Activated naive CD4-positive, alpha-beta T cell treated with anti-CD3 and anti-CD28 coated beads, Interleukin-2, amount 50 U/mL, for 16 hours (primary cell): ENCODE results near the gene ZEB1.
"Not testable (repeated sequence)": the region's sequence is repeated elsewhere in the genome, so short reads cannot be mapped to it uniquely, and the experiment has no call there.

Experiments
- DNase-seq: peaks from one replicate; pipeline ENCODE4 v3.0.0-alpha.2; 2020

The ZEB1 gene

DNA sequence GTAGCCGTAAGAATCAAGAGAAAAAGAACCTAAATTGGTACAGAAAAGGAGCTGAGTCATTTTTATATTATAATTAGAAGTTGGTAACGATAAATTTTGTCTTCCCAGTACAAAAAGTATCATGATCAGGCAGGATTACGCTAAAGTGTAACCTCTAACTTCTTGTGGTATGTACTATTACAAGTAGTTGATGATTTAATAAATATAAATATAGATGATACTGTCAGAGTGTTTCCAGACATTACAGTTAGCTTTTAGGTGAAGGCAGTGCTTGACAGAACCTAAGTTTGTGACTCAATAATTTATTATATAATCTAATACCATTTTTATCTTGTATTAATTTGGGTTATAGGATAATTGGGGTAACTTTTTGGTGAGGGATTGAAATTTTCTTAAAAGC is 53.4 kb downstream of the ZEB1 start:
- no peak for DNase-seq

DNA sequence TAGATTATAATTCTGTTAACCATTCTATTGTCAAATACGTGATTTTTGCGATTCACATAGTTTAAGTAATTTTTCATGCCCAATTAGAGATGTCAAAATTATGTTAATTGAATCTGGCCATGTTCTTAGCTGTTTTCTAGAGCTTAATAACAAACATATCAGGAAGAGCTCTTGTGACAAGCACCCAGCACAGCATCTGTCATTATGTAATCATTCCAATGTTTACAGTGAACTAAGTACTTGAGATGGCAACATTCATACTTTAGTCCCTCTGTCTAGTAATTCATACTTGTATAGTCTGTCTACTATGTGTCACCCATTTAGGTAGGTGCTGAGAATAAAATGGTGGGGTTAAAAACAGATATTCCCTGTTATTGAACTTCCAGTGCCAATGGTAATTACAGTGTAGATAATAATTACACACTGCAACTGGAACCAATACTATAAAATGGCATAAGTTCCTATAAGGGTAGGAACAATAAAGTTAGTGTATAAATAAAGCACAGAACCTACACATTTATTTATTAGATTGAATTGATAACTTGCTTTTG is 55.2 kb downstream of the ZEB1 start:
- no peak for DNase-seq

DNA sequence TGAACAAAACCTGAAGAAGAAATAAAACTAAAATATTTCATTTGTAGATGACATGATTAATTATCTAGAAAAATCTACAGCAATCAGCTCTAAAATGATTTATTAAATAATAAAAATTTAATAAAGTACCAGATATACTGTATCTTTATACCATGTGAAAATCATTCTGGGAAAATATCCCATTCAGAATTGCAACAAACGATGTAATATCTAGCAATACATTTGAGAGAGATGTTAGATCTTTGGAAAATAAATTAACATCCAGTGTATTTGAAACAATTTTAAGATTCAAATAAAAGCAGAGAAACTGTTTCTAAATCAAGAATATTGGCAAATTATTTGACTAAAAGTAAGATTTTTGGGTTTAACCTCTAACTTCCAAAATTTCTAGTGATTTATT is 62.2 kb downstream of the ZEB1 start:
- DNase-seq, result no peak

DNA sequence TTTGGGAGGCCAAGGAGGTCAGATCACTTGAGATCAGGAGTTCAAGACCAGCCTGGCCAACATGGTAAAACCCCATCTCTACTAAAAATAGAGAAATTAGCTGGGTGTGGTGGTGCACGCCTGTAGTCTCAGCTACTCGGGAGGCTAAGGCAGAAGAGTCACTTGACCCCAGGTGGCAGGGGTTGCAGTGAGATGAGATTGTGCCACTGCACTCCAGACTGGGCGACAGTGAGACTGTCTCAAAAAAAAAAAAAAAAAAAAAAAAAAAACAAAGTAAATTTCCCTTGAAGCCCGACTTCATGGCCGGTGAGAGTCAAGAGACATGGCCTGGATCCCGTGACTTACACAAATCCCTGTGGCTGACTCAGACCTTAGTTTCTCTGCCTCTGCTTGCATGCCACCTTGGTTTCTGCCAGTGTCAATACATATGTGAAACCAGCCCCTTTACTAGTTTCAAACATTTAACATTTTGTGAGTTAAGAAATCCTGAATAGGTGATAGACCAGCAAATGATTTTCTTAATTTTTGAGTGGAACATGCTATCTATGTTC is 62.8 kb downstream of the ZEB1 start:
- no peak for DNase-seq

DNA sequence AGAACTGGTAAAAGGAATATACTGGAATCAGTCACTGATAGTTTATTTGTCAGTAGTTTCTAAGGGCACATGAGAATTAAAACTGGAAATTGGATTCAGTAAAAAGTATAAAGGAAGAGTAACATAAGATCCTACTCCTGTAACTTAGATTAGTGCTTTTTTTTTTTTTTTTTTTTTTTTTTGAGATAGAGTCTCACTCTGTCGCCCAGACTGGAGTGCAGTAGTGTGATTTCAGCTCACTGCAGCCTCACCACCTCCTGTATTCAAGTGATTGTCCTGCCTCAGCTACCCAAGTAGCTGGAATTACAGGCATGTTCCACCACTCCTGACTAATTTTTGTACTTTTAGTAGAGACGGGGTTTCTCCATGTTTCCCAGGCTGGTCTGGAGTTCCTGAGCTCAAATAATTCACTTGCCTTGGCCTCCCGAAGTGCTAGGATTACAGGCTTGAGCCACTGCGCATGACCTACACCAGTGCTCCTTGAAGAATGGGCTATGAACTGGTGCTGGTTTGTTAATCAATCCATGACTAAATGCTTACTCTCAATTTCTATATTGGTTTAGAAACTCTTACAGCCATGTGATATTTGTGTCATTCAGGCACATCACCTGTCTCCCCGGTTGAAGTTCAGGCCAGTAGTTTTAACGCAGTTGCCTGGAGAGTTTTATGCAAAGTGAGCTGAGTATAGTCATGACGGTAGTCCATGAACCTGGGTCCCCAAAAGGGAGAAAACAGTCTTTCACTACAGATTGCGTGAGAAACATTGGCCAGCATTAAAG is 65.0 kb downstream of the ZEB1 start:
- no peak for DNase-seq

DNA sequence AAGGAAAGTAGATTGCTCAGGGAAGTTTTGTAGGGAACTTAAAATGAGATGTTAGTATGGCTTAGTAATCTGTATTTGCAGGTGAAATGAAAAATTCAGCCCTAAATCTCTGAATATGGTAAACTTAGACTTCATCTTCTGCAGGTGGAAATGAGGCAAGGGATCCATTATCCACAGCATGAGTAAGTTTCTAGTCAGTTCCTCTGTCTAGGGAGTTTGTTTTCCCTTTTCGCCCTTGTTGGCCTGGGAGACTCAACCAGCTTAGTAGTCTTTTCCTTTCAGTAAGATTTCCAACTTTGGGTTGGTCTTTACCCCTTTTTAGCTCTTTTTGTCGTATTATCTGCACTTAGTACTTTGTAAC is 65.6 kb downstream of the ZEB1 start:
- no peak for DNase-seq

DNA sequence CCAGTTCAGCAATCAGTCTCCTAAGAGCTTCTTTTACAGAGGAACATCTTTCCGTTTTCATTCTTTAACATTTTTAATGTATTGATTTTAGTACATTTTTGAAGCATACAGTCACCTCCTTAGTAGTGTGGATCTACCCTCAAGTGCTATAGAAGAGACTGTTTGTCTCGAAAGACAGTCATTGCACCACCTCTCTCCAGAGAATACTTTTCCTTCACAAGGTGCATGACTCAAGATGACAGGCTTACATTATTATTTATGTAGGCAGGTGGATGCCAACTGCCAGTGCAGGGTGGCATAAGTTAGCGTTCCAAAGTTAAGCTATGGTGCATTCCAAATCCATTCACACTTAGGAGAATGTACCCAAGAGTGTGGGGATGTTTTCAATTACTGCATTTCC is 71.8 kb downstream of the ZEB1 start:
- no peak for DNase-seq

DNA sequence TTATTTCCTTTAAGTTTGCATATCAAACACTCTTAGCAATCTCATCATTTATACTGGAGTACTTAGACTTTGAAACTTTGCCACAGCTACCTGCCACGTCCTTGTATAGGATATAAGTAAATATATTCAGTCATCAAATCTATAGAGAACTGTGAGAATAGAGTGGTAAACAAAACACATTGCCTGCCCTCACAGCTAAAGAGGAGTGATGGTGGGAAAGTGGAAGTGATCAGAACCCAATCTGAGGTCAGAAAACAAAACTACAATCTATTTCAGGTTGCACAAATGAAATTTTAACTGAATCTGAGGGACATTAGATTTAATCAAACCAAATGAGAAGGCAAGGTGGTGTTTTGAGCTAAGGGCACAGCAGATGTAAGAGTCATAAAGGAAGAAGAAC is 74.8 kb downstream of the ZEB1 start:
- DNase-seq, result no peak

DNA sequence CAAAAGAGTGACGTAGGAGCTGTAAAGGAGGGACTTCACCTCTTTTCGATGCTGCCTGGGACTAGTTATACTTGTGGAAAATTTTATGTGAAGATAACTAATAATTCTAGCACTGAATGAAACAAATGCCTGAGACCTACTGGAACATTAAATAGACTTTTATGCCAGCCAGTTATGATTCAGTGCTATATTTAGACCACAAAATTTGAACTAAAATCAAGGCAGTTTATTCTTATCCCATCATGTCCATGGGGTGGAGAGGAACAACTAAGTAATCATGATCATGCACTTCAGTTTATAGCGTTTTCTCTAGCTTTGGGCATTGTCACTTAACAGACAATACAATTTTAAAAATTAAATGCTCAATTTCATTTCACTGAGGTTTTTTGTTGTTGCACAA is 76.7 kb downstream of the ZEB1 start:
- no peak for DNase-seq

DNA sequence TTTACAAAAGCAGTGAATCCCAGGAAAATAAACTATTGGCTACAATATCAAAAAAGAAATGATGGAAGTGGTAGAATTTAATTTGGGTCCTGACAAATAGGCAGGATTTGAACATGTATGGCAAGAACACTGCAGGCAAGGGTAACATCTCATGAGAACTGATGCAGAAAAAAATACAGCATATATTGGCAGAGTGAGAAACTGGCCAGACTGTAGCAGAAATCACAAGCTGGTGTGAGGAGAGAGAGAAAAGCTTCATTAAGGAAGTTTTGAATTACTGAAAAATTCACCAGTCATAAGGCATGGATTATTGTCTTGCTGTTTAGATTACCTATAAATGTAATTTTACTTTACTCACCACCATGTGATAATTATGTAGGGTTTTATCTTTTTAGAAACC is 77.4 kb downstream of the ZEB1 start:
- no peak for DNase-seq

DNA sequence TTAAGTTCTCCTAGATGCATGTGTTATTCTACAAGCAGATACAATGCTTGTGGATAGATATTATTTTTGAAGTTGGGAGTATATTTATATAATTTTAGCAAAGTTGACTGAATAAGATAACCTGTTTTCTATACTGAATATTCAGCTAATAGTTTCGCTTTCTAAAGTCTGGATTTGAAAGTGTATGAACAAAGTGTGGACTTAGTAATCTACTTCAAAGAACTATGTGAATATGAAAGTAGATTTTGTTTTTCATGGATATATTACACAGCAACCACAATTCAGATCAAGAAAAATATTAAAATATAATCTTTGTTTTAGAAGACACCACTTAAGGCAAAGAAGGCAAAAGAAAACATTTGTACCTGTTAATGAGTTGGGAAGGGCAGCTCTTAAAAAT is 78.8 kb downstream of the ZEB1 start:
- no peak for DNase-seq

DNA sequence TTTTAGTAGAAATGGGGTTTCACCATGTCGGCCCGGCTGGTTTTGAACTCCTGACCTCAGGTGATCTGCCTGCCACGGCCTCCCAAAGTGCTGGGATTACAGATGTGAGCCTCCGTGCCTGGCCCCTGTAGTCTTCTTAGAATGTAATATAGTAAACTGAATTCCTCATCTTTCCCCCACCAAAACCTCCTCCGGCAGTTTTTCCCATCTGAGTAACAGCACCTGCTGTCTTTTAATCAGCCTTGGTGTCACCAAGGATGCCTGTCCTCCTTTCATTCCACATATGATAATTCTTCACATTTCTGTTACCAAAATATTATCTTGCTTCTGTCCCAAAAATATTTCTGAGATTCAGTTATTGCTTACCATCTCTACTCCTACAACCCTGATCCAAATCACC is 80.2 kb downstream of the ZEB1 start:
- DNase-seq, result no peak

DNA sequence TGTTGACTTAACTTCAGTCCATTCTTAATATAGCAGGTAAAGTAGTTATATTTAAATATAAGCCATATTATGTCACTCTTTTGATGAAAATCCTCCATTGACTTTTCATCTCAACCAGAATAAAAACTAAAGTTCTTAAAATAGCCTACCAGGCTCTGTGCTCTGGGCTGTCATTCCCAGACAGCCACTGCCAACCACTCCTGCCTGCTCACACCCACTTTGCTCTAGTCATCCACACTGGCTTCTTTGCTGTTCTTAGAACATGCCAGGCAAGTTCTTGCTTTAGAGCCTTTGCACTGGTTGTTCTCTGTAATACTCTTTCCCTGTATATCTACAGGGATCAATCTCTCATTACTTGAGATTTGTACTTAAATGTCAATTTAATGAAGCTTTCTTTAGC is 80.6 kb downstream of the ZEB1 start:
- DNase-seq, result no peak

DNA sequence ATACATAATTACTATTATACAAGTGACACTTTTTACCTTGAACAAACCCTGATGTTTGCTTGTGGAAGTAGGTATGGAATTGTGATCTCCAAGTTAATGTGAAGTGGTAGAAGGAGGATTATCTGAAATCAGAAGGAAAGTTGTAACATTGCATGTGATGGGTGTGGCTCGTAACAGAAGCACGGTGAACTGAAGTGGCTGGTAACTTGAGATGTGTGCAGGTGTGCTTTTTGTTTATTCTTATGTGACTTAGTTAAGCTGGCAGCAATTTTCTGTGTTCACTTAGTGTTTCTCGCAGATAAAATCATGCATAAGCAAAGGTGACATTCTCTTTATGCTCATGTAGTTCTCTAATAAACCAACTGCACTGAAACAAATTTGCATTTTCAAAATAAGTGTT is 82.3 kb downstream of the ZEB1 start:
- no peak for DNase-seq

DNA sequence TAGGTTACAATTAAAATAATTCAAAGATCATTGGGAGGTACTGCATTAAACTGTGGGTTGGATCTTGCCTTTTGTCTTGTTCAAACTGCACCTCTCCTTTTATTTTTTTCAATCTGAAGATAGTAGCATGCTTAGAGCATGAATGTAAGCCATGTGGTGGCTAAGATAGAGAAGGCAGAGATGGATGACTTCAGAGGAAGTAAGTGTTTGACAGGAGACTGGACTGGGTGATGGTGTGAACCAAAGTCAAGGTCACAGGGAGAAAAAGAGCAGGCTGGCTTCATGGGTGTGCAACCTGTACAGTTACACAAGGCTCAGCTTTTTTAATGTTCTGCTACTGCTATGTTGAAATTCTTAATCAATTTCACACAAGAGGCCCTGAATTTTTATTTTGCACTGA is 85.6 kb downstream of the ZEB1 start:
- no peak for DNase-seq

DNA sequence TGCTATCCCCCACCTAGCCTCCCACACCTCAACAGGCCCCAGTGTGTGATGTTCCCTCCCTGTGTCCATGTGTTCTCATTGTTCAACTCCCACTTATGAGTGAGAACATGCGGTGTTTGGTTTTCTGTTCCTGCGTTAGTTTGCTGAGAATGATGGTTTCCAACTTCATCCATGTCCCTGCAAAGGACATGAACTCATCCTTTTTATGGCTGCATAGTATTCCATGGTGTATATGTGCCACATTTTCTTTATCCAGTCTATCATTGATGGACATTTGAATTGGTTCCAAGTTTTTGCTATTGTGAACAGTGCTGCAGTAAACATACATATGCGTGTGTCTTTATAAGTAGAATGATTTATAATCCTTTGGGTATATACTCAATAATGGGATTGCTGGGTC is 86.8 kb downstream of the ZEB1 start:
- DNase-seq, result not testable (repeated sequence)

DNA sequence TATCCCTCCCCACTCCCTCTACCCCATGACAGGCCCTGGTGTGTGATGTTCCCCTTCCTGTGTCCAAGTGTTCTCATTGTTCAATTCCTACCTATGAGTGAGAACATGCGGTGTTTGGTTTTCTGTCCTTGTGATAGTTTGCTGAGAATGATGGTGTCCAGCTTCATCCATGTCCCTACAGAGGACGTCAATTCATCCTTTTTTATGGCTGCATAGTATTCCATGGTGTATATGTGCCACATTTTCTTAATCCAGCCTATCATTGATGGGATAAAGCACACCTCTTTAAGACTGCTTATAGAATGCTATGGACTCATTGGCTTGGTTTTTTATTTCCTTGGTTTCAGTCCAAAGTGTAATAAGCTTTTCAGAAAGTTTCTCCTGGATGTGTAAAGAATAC is 93.4 kb downstream of the ZEB1 start:
- DNase-seq, result not testable (repeated sequence)

DNA sequence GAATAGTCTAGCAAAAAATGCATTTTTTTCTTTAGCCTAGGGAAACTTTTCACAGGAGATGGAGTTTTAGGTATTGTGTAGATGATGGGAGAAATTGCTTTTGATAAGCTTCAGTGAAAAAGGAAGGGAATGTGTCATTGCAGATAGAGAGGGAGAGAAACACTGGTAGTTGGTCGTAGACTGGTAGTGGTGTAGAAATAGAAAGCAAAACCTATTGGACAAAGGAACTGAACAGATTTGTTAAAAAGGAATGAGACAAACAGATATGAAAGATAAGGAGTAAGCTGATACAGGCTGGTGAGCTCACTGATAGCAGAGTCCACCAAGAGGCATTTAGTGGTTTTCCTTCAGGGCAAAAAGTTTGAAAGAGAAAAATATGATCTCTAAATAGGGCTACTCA is 94.3 kb downstream of the ZEB1 start:
- no peak for DNase-seq

DNA sequence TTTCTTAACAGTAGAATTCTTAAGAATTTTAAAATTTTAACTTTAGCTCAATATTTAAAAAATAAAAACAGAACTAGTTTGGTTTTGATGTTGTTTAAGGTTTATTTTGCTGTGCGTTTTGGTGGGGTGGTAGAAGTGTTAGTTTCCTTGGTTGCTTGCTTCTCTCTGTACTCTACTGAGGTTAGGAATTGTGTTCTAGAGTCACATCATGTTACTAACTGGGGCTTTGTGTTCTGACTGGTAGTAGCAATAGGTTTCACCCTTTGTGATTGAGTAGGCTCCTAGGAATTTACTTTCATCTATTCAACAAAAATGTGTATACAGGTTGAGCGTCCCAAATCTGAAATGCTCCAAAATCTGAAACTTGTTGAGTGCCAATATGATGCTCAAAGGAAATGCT is 99.5 kb downstream of the ZEB1 start:
- no peak for DNase-seq

DNA sequence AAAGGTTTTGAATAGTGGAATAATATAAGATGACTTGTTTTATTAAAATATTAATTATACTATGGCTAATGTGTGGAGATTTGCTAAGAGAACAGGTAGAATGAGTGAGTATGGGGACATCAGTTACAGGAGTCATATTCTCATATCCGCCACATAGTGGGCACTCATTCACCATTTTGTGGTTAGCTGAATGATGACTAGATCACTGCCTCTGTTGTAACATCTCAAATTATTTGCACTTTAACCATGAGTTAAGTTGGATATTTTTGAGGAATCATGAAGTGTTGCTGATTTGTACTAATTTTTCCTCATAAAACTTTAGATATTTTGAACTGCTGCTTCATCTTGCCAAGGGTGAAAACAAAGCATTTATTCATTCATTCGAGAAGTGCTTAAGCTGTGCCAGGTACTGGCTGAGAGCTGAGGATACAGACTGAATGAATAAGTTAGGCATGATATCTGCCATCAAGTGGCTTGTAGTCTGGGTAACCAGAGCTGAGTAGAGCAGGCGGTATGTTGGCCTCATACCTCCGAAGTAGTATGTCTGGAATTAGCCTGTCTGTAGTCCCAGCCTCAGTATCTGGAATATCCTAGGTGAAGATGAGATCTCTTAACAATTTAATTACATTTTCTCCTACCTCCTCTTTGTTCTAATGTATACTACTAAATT is 100.5 kb downstream of the ZEB1 start:
- DNase-seq, result no peak

DNA sequence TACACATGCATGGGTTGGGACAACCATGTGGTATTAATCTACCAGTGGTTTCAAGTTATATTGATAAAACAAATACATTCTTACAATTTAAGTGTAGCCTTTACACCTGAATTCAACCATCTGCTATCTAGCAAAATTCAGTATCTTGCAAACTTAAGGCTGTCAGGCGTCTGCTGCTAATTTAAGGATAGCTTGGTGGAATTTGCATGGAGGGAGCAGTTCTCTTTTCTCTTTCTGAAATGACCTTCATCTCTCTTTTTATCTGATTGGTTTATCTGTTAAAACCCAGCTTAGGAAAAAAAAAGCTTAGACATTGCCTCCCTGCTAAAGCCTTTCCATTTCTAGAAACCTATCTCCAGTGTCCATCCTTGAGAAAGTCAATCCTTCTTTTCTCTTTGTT is 102.3 kb downstream of the ZEB1 start:
- no peak for DNase-seq

DNA sequence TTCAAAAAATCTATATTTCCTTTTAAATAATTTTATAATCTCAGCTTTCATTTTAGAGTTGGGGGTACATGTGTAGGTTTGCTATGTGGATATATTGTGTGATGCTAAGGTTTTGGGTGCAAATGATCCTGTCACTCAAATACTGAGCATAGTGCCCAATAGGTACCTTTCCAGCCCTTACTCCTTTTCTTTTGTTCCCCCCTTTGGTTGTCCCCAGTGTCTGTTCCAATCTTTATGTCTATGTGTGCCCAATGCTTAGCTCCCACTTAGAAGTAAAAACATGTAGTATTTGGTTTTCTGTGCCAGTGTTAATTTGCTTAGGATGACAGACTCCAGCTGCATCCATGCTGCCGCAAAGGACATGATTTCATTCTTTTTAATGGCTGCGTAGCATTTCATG is 103.6 kb downstream of the ZEB1 start:
- no peak for DNase-seq

DNA sequence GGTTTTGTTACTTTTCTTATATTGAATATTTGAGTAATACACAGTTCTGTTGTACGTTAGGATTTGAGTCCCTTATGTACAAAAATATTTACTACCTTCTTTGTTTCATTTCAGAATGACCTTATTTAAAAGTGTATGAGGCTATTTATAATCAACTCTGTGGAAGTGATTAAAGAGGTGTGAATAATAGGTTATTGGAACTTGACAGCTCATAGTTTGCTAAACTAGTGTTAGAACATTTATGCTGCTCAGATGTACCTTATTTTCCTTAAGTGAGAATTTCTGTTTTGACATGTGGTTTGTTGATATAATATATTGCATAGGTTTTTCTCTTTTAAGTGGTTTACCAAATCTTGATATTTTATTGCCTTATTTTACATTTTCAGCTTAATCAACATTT is 105.5 kb downstream of the ZEB1 start:
- DNase-seq, result no peak

DNA sequence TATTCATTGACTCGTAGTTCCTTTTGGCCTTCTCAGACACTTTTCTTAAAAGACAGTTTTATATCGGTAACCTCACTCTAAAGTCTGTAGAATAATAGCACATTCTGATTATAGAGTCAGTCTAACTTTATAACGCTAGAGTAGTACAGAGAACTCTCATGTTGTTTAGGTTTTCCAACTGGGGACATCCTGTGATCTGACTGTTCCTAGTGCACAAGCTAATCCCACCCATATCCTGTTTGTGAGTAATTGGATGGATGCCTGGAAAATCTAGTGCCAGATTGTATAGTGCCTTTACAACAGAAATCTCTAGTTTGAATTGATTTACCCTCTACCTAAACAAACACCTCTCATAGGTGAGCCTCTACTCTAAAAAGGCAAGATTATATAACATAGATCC is 107.4 kb downstream of the ZEB1 start:
- no peak for DNase-seq
